GM23338 (cell line): ENCODE data around the gene RFC2. TPM values are rescaled to one million over a fixed set of nuclear protein-coding genes. Genes with fewer than 3 reads are reported as not detected.

ENCODE experiments used
- CTCF ChIP-seq, 2 experiments: fragments of 200-600 bp in 1 of 2; sonication (generic) in 1 of 2; conservative IDR thresholded peaks; 2 replicates each; pipeline versions ENCODE4 v1.5.1 to v1.6.1; 2016 to 2017; ENCODE audit warnings: antibody characterized with exemption in 2 of 2, low read depth in 2 of 2, mild to moderate bottlenecking in 2 of 2, moderate library complexity in 1 of 2
- EZH2 ChIP-seq: fragments of 200-600 bp; sonication (generic); IDR thresholded peaks from one replicate; pipeline ENCODE4 v1.8.0; 2017; ENCODE audit warnings: antibody characterized with exemption, mild to moderate bottlenecking, low read depth; ENCODE audit not compliant: unreplicated experiment
- EZH2phosphoT487 ChIP-seq: fragments of 200-600 bp; sonication (generic); IDR thresholded peaks from one replicate; pipeline ENCODE4 v1.8.1; 2018; ENCODE audit warnings: antibody characterized with exemption; ENCODE audit not compliant: unreplicated experiment
- NANOG ChIP-seq: IDR thresholded peaks from 2 replicates; pipeline ENCODE4 v1.6.1; 2016; ENCODE audit warnings: antibody characterized with exemption, borderline replicate concordance
- POLR2AphosphoS5 ChIP-seq: IDR thresholded peaks from 2 replicates; pipeline ENCODE4 v1.6.1; 2016; ENCODE audit warnings: antibody characterized with exemption, low read depth
- REST ChIP-seq: IDR thresholded peaks from one replicate; pipeline ENCODE4 v1.6.1; 2018; ENCODE audit warnings: antibody characterized with exemption; ENCODE audit not compliant: unreplicated experiment
- ZNF114 ChIP-seq: fragments of 250-450 bp; sonication (Bioruptor Pico); IDR thresholded peaks from 2 replicates; pipeline ENCODE4 v1.5.0; 2020; ENCODE audit warnings: mild to moderate bottlenecking, moderate library complexity
- ZNF331 ChIP-seq: fragments of 250-450 bp; sonication (Bioruptor Pico); IDR thresholded peaks from 2 replicates; pipeline ENCODE4 v1.5.0; 2020; ENCODE audit warnings: low read depth, mild to moderate bottlenecking, moderate library complexity
- ZNF462 ChIP-seq: fragments of 250-450 bp; sonication (Bioruptor Pico); IDR thresholded peaks from 2 replicates; pipeline ENCODE4 v1.5.0; 2020; ENCODE audit warnings: mild to moderate bottlenecking, moderate library complexity
- polyA plus RNA-seq: library from polyadenylated mRNA; unstranded; fragments of >200 nt; fragmentation: Nextera tagmentation; extraction: Ambion mirVana; gene quantifications from 2 replicates; pipeline ENCODE4 v1.2.1, GENCODE V29; 2016
- total RNA-seq: library from RNA; depleted of rRNA; stranded (reverse); fragments of >200 nt; shearing (Covaris generic); gene quantifications from 2 replicates; pipeline ENCODE4 v1.2.3, GENCODE V29; 2014

The RFC2 gene
- total and polyA plus RNA-seq, 2 experiments from 2014 or later = 56.4 to 75.2 TPM

GRCh38 chr7:74272305-74273038 is 18.3 kb upstream of the RFC2 start (continued):
- TF ChIP-seq ZNF462 (CRISPR knock-in tag) (no peak), CTCF (conservative IDR thresholded peaks at IDR 0.05; ENCODE audit: low read depth in 2 of 2) (no peak), EZH2 (no peak), ZNF114 (CRISPR knock-in tag) (no peak), EZH2phosphoT487 (no peak), NANOG (no peak), ZNF331 (no peak), REST (no peak), POLR2AphosphoS5 (no peak)
